ACHN (cell line): ENCODE data around the gene SLC43A1.
A peak's percentile ranks its signal among the peaks of the same experiment; 100 is the strongest.

ENCODE experiments used
- DNase-seq: peaks from one replicate; pipeline ENCODE4 v3.0.0-alpha.2; 2015
- in situ Hi-C: cut with HindIII; loops from 2 replicates; pipeline ENCODE4 v1.10.0; 2017; ENCODE audit warnings: low sequenced_read_pairs, low pct_ligation_motif_present, low pct_unique_long_range_greater_than_20kb

The SLC43A1 gene

GRCh38 chr11:57469268-57469667 lies 46.2 kb downstream of the SLC43A1 start:
- in situ Hi-C loops = no loop called here
- no peak for DNase-seq

GRCh38 chr11:57468276-57468675 lies 47.2 kb downstream of the SLC43A1 start:
- no peak for DNase-seq
- in situ Hi-C loops = no loop called here

- no peak for DNase-seq
- in situ Hi-C loops = no loop called here
These were observed 47.9 kb downstream of the SLC43A1 start for GRCh38 chr11:57467508-57468157.

- no peak for DNase-seq
- in situ Hi-C loops = no loop called here
These were observed 48.8 kb downstream of the SLC43A1 start for GRCh38 chr11:57466680-57467079.

- DNase-seq = no peak
- in situ Hi-C loops = no loop called here
These were observed 50.8 kb downstream of the SLC43A1 start for GRCh38 chr11:57464539-57465181.

- in situ Hi-C loops = no loop called here
- no peak for DNase-seq
These were observed 51.6 kb downstream of the SLC43A1 start for GRCh38 chr11:57463671-57464538.

- in situ Hi-C loops = no loop called here
- DNase-seq = no peak
These were observed 52.9 kb downstream of the SLC43A1 start for GRCh38 chr11:57462597-57462996.

GRCh38 chr11:57461841-57462489 lies 53.5 kb downstream of the SLC43A1 start:
- DNase-seq = no peak
- in situ Hi-C loops = no loop called here

GRCh38 chr11:57460758-57461749 lies 54.4 kb downstream of the SLC43A1 start:
- in situ Hi-C loops = no loop called here

GRCh38 chr11:57460022-57460757 lies 55.3 kb downstream of the SLC43A1 start, which contains the start of gene RTN4RL2:
Gene RTN4RL2 (plus strand): TSS chr11:57460528. CDS start chr11:57460866, 338 bp downstream.
- peak; percentile 46 for DNase-seq
- in situ Hi-C loops = no loop called here

More at GRCh38 chr11:57460758-57461749, 54.4 kb downstream of the SLC43A1 start:
- DNase-seq = no peak

GRCh38 chr11:57459164-57460021 lies 56.1 kb downstream of the SLC43A1 start:
- in situ Hi-C loops = no loop called here
- no peak for DNase-seq

- peak; percentile 17 for DNase-seq
- in situ Hi-C loops = no loop called here
These were observed 56.9 kb downstream of the SLC43A1 start for GRCh38 chr11:57458410-57459163.

GRCh38 chr11:57458060-57458409 lies 57.5 kb downstream of the SLC43A1 start:
- in situ Hi-C loops = no loop called here
- DNase-seq = no peak

- no peak for DNase-seq
- in situ Hi-C loops = no loop called here
These were observed 57.9 kb downstream of the SLC43A1 start for GRCh38 chr11:57457643-57458023.

- DNase-seq = peak; percentile 78
- in situ Hi-C loops = no loop called here
These were observed 58.4 kb downstream of the SLC43A1 start for GRCh38 chr11:57456960-57457642.
